Measurements from ENCODE around the gene REG4. TPM values are rescaled to one million over a fixed set of nuclear protein-coding genes. Genes with fewer than 3 reads are reported as not detected.
A peak's percentile ranks its signal among the peaks of the same experiment; 100 is the strongest.

The REG4 gene
- total and polyA plus RNA-seq, 2 of the 13 experiments (the other 11 are each of a cell fraction or from before 2014, with no cell fraction given): not detected

GRCh38 chr1:119791377-119791776 is 19.9 kb downstream of the REG4 start:
- Histone ChIP-seq H3K4me1 (ENCODE audit: insufficient read depth, low read length) (peaks cover 66% of the 10 kb centered on the region), H3K9ac (ENCODE audit: insufficient read depth, low read depth, low read length) (no peak overlapping the region), H3K9me3 (ENCODE audit: low read length) (no peaks in the 10 kb centered on the region), H3K36me3 (replicated peaks in 1 of 2; ENCODE audit: control insufficient read depth in 1 of 2, insufficient read depth in 2 of 2, low read length in 2 of 2) (no peaks in the 10 kb centered on the region), H3K4me3 (replicated peaks in 1 of 3; ENCODE audit: insufficient read depth in 1 of 3, low read depth in 2 of 3, low read length in 3 of 3) (no peak overlapping the region), H3K4me2 (ENCODE audit: low read depth, low read length) (peak overlapping the region; percentile 65), H3K27me3 (ENCODE audit: control insufficient read depth in 1 of 2, insufficient read depth in 2 of 2, low read length in 2 of 2) (0 out of 5 replicates have a peak, but pooled peaks cover 0 to under 1% of the 10 kb centered on the region in 2 experiments), H3K79me2 (ENCODE audit: insufficient read depth, low read length) (no peaks in the 10 kb centered on the region), H3K27ac (ENCODE audit: extremely low read length, insufficient read depth, low read length) (peak overlapping the region; percentile 56), H4K20me1 (ENCODE audit: insufficient read depth, low read length) (no peaks in the 10 kb centered on the region), H2AFZ (ENCODE audit: low read length) (no peak overlapping the region)
- BruUV-seq (replicated peaks): no TSS peak
- peak; percentile 49 for ATAC-seq
- FAIRE-seq: no peak
- ChIA-PET POLR2A (interaction anchor here (1.0 to 2.0 kb wide), 2 partner anchors 11 to 25 kb away, joined by 4 to 6 read pairs; no protein-coding TSS in a partner anchor), CTCF (ENCODE audit: low intra/inter-chr PET ratio, low total read pairs) (no interaction called here)
- intact Hi-C loops (cut with micrococcal nuclease; ENCODE audit: unreplicated experiment) (no loop called here), in situ Hi-C loops (cut with HindIII; ENCODE audit: extremely low pct_ligation_motif_present, low pct_unique_long_range_greater_than_20kb) (no loop called here)
- no peak for TF ChIP-seq PHF20 (CRISPR knock-in tag; IDR thresholded peaks at IDR 0.05)
- peak; percentile 31 for TF ChIP-seq TEAD3 (CRISPR knock-in tag; optimal IDR thresholded peaks at IDR 0.05; ENCODE audit: borderline replicate concordance)
- WGBS (ENCODE audit: low lambda C conversion rate): 23% methylated on average over 4 of the region's 4 CpGs
- no peak for DNase-seq (ENCODE audit: low spot score)

GRCh38 chr1:119790451-119791198 is 20.6 kb downstream of the REG4 start:
- no peak overlapping the region; the same call in 1 of the 2 replicates for H3K9ac ChIP-seq (ENCODE audit: insufficient read depth, low read depth, low read length)
- no peaks in the 10 kb centered on the region for H3K79me2 ChIP-seq (ENCODE audit: insufficient read depth, low read length)
- no peaks in the 10 kb centered on the region for H4K20me1 ChIP-seq (ENCODE audit: insufficient read depth, low read length)
- H3K4me2 ChIP-seq (ENCODE audit: low read depth, low read length): peak overlapping the region; percentile 65
- WGBS (ENCODE audit: low lambda C conversion rate): 10% methylated on average over 9 of the region's 9 CpGs
- CTCF ChIA-PET (ENCODE audit: low intra/inter-chr PET ratio, low total read pairs): no interaction called here
- intact Hi-C loops (cut with micrococcal nuclease; ENCODE audit: unreplicated experiment) (no loop called here), in situ Hi-C loops (cut with HindIII; ENCODE audit: extremely low pct_ligation_motif_present, low pct_unique_long_range_greater_than_20kb) (no loop called here)
- H3K27ac ChIP-seq (ENCODE audit: extremely low read length, insufficient read depth, low read length): peak overlapping the region; percentile 56
- no peak overlapping the region; a peak in 1 of 6 replicates for H3K4me3 ChIP-seq (replicated peaks in 1 of 3; ENCODE audit: insufficient read depth in 1 of 3, low read depth in 2 of 3, low read length in 3 of 3)
- H3K36me3 ChIP-seq (replicated peaks in 1 of 2; ENCODE audit: control insufficient read depth in 1 of 2, insufficient read depth in 2 of 2, low read length in 2 of 2): no peaks in the 10 kb centered on the region
- BruUV-seq (replicated peaks): no TSS peak
- no peaks in the 10 kb centered on the region for H3K9me3 ChIP-seq (ENCODE audit: low read length)
- H3K27me3 ChIP-seq (ENCODE audit: control insufficient read depth in 1 of 2, insufficient read depth in 2 of 2, low read length in 2 of 2): no peaks in the 10 kb centered on the region
- POLR2A ChIA-PET: interaction anchor here (2.0 kb wide), 1 partner anchor 10 kb away, joined by 6 read pairs; no protein-coding TSS in a partner anchor
- peaks cover 66% of the 10 kb centered on the region for H3K4me1 ChIP-seq (ENCODE audit: insufficient read depth, low read length)
- DNase-seq (ENCODE audit: low spot score) (no peak), ATAC-seq (peak; percentile 85), FAIRE-seq (peak; percentile 54)
- H2AFZ ChIP-seq (ENCODE audit: low read length): no peak overlapping the region
- no peak for TF ChIP-seq PITX1 (CRISPR knock-in tag; IDR thresholded peaks at IDR 0.05)
- TF ChIP-seq PLSCR1 (CRISPR knock-in tag; IDR thresholded peaks at IDR 0.05; ENCODE audit: borderline replicate concordance): no peak
- TF ChIP-seq ZNF101 (CRISPR knock-in tag; IDR thresholded peaks at IDR 0.05; ENCODE audit: borderline replicate concordance, low read depth): no peak
- 0 out of 2 replicates have a peak, but pooled peaks have one; percentile 34 for TF ChIP-seq ELF3 (CRISPR knock-in tag; IDR thresholded peaks at IDR 0.05)
- no peak for TF ChIP-seq FIP1L1 (IDR thresholded peaks at IDR 0.05; ENCODE audit: borderline replicate concordance, insufficient read depth, low read depth, low read length)
- no peak for TF ChIP-seq ZNF205 (CRISPR knock-in tag; IDR thresholded peaks at IDR 0.05)
- no peak for TF ChIP-seq ETV5 (CRISPR knock-in tag; IDR thresholded peaks at IDR 0.05; ENCODE audit: borderline replicate concordance)
- TF ChIP-seq MLXIP (CRISPR knock-in tag; IDR thresholded peaks at IDR 0.05; ENCODE audit: borderline replicate concordance): no peak
- no peak for TF ChIP-seq MATR3 (CRISPR knock-in tag; IDR thresholded peaks at IDR 0.05)
- TF ChIP-seq ETV6 (CRISPR knock-in tag; conservative IDR thresholded peaks at IDR 0.05): no peak
- no peak for TF ChIP-seq ZNF17 (CRISPR knock-in tag; IDR thresholded peaks at IDR 0.05)
- TF ChIP-seq ZBTB20 (CRISPR knock-in tag; IDR thresholded peaks at IDR 0.05; ENCODE audit: borderline replicate concordance, low read depth): no peak

All from HepG2 (cell line).